C4-2B (cell line): ENCODE data around the gene RHBDL1.

ENCODE experiments used
- H3K27ac ChIP-seq: fragments of 450-650 bp; 2 replicates; pipeline ENCODE4 v1.5.1; 2017
- ZFX ChIP-seq: fragments of 450-650 bp; IDR thresholded peaks from 2 replicates; pipeline ENCODE4 v1.6.1; 2017
- TF ChIP-seq, protein P1 (sequence below): fragments of 450-650 bp; conservative IDR thresholded peaks from 2 replicates; pipeline ENCODE4 v1.5.1; 2017; ENCODE audit warnings: mild to moderate bottlenecking

RHBDL1 gene

DNA sequence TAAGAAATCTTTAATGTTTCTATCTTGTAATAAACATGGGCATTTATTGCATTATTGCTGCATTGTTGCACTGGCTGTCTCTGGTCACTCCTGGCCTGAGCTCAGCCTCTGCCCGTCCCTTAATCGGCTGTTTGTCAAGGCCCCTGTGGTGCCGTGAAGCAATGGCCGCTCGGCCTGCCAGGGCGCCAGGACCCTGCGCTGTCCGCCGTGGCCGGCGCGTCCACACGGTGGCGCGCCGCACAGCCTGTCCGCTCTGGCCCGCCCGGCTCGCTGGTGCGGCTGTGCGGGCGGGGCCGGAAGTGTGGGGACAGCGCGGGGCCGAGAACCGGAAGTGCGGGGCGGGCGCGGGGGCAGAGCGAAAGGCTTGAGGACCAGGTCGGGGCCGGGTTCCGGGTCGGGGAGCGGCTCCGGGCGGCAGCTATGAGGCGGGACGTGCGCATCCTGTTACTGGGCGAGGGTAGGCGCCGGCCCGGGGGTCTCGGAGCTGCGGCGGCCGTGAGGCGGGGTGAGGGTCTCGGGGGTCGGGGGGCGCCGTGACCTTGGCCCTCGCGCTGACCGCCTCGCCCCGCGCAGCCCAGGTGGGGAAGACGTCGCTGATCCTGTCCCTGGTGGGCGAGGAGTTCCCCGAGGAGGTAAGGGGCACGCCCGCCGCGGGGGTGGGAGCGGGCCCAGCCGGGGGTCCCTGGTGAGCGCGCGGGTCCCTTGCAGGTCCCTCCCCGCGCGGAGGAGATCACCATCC, 7.5 kb upstream of the RHBDL1 start, which contains the start of gene RHOT2:
TSS of gene RHOT2 (plus strand) at position 353 of the 739 bp plus-strand sequence. CDS start at position 421, 68 bp downstream.
- no peak for TF ChIP-seq ZFX
- TF ChIP-seq, protein P1, sequence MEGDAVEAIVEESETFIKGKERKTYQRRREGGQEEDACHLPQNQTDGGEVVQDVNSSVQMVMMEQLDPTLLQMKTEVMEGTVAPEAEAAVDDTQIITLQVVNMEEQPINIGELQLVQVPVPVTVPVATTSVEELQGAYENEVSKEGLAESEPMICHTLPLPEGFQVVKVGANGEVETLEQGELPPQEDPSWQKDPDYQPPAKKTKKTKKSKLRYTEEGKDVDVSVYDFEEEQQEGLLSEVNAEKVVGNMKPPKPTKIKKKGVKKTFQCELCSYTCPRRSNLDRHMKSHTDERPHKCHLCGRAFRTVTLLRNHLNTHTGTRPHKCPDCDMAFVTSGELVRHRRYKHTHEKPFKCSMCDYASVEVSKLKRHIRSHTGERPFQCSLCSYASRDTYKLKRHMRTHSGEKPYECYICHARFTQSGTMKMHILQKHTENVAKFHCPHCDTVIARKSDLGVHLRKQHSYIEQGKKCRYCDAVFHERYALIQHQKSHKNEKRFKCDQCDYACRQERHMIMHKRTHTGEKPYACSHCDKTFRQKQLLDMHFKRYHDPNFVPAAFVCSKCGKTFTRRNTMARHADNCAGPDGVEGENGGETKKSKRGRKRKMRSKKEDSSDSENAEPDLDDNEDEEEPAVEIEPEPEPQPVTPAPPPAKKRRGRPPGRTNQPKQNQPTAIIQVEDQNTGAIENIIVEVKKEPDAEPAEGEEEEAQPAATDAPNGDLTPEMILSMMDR = peak; percentile 99
- H3K27ac ChIP-seq = peak within 1 kb of the TSS; percentile 100

DNA sequence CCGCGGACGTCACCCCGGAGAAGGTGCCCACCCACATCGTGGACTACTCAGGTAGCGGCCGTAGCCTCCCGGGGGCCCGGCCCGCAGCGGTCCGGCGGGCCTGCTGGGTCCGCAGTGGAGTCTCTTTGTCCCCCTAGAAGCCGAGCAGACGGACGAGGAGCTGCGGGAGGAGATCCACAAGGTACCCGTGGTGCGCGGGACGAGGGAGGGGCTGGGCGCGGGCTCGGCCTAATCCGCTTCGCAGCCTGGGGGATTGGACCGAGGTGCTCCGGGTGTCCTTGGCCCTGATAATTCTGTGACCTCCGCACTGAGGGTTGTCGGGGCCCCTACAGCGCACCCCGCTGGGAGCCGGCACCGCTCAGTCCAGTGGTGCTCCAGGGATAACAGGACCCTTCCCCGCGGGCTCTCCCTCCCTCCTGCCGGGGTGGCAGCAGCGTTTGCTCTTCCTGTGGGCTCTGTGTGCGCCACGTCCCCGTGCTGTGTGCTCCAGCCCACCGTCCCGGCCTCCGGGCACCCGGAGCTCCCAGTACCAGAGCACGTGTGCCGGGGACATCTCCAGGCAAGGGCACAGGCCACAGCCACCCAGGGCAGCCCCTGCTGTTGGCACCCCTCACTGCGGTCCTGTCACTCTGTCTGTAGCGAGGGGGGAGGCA, 6.8 kb upstream of the RHBDL1 start:
- TF ChIP-seq, protein P1 = no peak
- TF ChIP-seq ZFX = no peak
- H3K27ac ChIP-seq = peak overlapping the region; percentile 100

DNA sequence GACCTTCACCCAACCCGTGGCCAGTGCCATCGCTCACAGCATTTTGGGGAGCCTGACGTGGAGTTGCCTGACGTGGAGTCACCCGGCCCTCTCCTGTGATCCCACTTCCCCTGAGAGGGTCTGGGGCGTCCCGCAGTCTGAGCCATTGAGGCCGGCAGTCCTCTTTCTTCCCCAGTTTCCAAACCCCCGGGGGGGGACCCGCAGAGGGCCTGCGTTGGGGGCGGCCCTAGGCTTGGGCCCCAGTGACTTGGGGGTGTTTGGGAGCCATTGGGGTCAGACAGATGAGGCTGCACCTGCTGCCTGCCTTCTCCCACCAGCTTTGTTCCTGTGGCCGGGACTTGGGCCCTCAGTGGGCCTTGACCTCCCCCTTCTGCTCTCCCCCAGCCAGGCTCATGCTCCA, 5.8 kb upstream of the RHBDL1 start:
- H3K27ac ChIP-seq = no peak overlapping the region; the same call in 1 of the 2 replicates
- TF ChIP-seq, protein P1 = no peak
- TF ChIP-seq ZFX = no peak

DNA sequence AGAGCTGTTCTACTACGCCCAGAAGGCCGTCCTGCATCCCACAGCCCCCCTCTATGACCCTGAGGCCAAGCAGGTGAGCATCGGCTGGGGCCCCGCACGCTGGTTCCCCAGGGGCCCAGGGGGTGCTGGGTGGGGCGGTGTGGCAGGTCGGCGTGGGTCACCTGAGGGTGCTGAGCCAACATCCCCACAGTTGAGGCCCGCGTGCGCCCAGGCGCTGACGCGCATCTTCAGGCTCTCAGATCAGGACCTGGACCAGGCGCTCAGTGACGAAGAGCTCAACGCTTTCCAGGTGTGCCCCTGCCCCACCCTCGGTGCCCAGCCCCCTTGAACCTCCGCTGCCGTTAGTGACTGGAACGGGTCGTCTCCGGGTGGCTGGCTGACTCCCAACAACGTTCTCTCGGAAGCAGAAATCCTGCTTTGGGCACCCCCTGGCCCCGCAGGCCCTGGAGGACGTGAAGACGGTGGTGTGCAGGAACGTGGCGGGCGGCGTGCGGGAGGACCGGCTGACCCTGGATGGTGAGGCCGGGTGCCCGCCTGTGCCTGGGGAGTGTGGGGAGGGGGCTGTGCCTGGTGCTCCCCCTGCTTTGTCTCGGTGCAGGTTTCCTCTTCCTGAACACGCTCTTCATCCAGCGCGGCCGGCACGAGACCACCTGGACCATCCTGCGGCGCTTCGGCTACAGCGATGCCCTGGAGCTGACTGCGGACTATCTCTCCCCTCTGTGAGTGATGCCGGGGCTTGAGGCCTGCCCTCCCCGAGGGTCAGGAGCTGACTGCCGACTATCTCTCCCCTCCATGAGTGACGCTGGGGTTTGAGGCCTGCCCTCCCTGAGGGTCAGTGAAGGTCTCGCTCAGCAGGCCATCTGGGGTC, 4.8 kb upstream of the RHBDL1 start:
- TF ChIP-seq, protein P1 = no peak
- TF ChIP-seq ZFX = no peak
- H3K27ac ChIP-seq = no peak overlapping the region

GRCh38 chr16:671353-672131, 3.9 kb upstream of the RHBDL1 start:
- TF ChIP-seq ZFX = no peak
- TF ChIP-seq, protein P1 = no peak
- no peak overlapping the region for H3K27ac ChIP-seq

GRCh38 chr16:672371-672770, 3.1 kb upstream of the RHBDL1 start:
- TF ChIP-seq, protein P1 = no peak
- no peak for TF ChIP-seq ZFX
- H3K27ac ChIP-seq = no peak overlapping the region
